A549 (cell line): ENCODE data around the gene CNBD2.

Source experiments
- CHD2 ChIP-seq: fragments of 150-350 bp; IDR thresholded peaks from 2 replicates; pipeline ENCODE4 v1.6.1; 2014; ENCODE audit warnings: low read length; ENCODE audit not compliant: partially characterized antibody
- CHD4 ChIP-seq: fragments of 200-600 bp; sonication (generic); IDR thresholded peaks from 2 replicates; pipeline ENCODE4 v1.6.1; 2016; ENCODE audit warnings: antibody characterized with exemption, mild to moderate bottlenecking, borderline replicate concordance
- CTCF ChIP-seq: fragments of >200 bp; sonication (Bioruptor Twin); formaldehyde crosslinking; IDR thresholded peaks from 3 replicates; pipeline ENCODE4 v1.5.1; 2016
- ESRRA ChIP-seq: fragments of 150-350 bp; IDR thresholded peaks from 2 replicates; pipeline ENCODE4 v1.6.1; 2014; ENCODE audit warnings: mild to moderate bottlenecking, low read length, borderline replicate concordance
- JUNB ChIP-seq: fragments of >200 bp; sonication (Bioruptor Twin); formaldehyde crosslinking; IDR thresholded peaks from 2 replicates; pipeline ENCODE4 v1.6.1; 2016
- MYC ChIP-seq: IDR thresholded peaks from 2 replicates; pipeline ENCODE4 v1.6.1; 2012; ENCODE audit warnings: mild to moderate bottlenecking, inconsistent platforms, low read length, improper control_type of control experiment, borderline replicate concordance
- POLR2A ChIP-seq: IDR thresholded peaks from 2 replicates; pipeline ENCODE4 v1.6.1; 2012; ENCODE audit warnings: mild to moderate bottlenecking, low read length
- RCOR1 ChIP-seq: fragments of 150-350 bp; IDR thresholded peaks from 2 replicates; pipeline ENCODE4 v1.6.1; 2014; ENCODE audit warnings: antibody characterized with exemption, low read length, low read depth
- REST ChIP-seq: fragments of 200-600 bp; sonication (generic); IDR thresholded peaks from 2 replicates; pipeline ENCODE4 v1.6.1; 2016; ENCODE audit warnings: antibody characterized with exemption, mild to moderate bottlenecking, moderate library complexity
- SMC3 ChIP-seq: fragments of >200 bp; sonication (Bioruptor Twin); formaldehyde crosslinking; IDR thresholded peaks from 3 replicates; pipeline ENCODE4 v1.6.1; 2018; ENCODE audit warnings: inconsistent platforms

- no peak for TF ChIP-seq CTCF
- no peak for TF ChIP-seq JUNB
- no peak for TF ChIP-seq SMC3
- TF ChIP-seq CHD4, result no peak
- no peak for TF ChIP-seq POLR2A
- no peak for TF ChIP-seq RCOR1
- no peak for TF ChIP-seq MYC
- TF ChIP-seq CHD2, result no peak
- TF ChIP-seq REST, result no peak
- TF ChIP-seq ESRRA, result no peak
Observed at GRCh38 chr20:35988910-35989463, 20.6 kb downstream of the CNBD2 start.
